Stomach (tissue), 9 donors: Measurements from ENCODE around the gene EFNB1. TPM values are rescaled to one million over a fixed set of nuclear protein-coding genes. Genes with fewer than 3 reads are reported as not detected.

Experiments
- DNase-seq, 2 donors: peaks; one replicate each; pipeline versions ENCODE4 v3.0.0 to v3.0.0-alpha.2; 2013 to 2019
- H3K27ac ChIP-seq, 5 donors: fragments of 200-600 bp in 4 of 5; sonication (generic) in 4 of 5; one replicate each; pipeline ENCODE4 v1.5.1; 2013 to 2019; ENCODE audit warnings: mild to moderate bottlenecking in 1 of 5, moderate library complexity in 1 of 5
- H3K27me3 ChIP-seq, 3 donors: fragments of 200-600 bp; sonication (generic); one replicate each; pipeline ENCODE4 v1.5.1; 2017 to 2019; ENCODE audit warnings: mixed run types in 1 of 3
- H3K36me3 ChIP-seq, 4 donors: fragments of 200-600 bp; sonication (generic); 1 replicate in 3 of 4; 2 replicates in 1 of 4; pipeline ENCODE4 v1.5.1; 2016 to 2019
- H3K4me1 ChIP-seq, 4 donors: fragments of 200-600 bp; sonication (generic); one replicate each; pipeline ENCODE4 v1.5.1; 2016 to 2019
- H3K4me3 ChIP-seq, 4 donors: fragments of 200-600 bp; sonication (generic) in 3 of 4; one replicate each; pipeline ENCODE4 v1.5.1; 2016 to 2019; ENCODE audit warnings: mild to moderate bottlenecking in 1 of 4
- H3K9me3 ChIP-seq, 4 donors: fragments of 200-600 bp; sonication (generic); one replicate each; pipeline ENCODE4 v1.5.1; 2016 to 2019
- CTCF ChIP-seq, 7 experiments: fragments of 450-650 bp in 4 of 7; fragments of 200-600 bp in 3 of 7; sonication (generic) in 3 of 7; IDR thresholded peaks; one replicate each; pipeline ENCODE4 v1.5.1; 2016 to 2019; ENCODE audit warnings: antibody characterized with exemption in 7 of 7, control low read depth in 2 of 7, mild to moderate bottlenecking in 1 of 7
- EP300 ChIP-seq: sonication (generic); formaldehyde crosslinking; IDR thresholded peaks from one replicate; pipeline ENCODE4 v1.6.1; 2017; ENCODE audit warnings: antibody characterized with exemption
- POLR2A ChIP-seq, 4 donors: fragments of 450-650 bp; IDR thresholded peaks; one replicate each; pipeline ENCODE4 v1.6.1; 2016; ENCODE audit warnings: antibody characterized with exemption in 4 of 4, control low read depth in 2 of 4, mild to moderate bottlenecking in 1 of 4, moderate library complexity in 1 of 4
- POLR2AphosphoS5 ChIP-seq, 3 donors: sonication (generic); formaldehyde crosslinking; IDR thresholded peaks; one replicate each; pipeline ENCODE4 v1.6.1; 2016; ENCODE audit warnings: antibody characterized with exemption in 3 of 3
- WGBS, 5 donors: extraction: QIAGEN DNeasy Blood & Tissue Kit in 3 of 5; methylation state at CpG; one replicate each; pipeline versions ENCODE4 v1.1.5 to v1.1.7; 2013 to 2018; 5-methylcytosine and 5-hydroxymethylcytosine counted together
- intact Hi-C: fragments of 100-400 bp; cut with DNase I; formaldehyde crosslinking; loops from one replicate; pipeline ENCODE4 v1.15.1; 2023; ENCODE audit warnings: low total_unique reads
- polyA plus RNA-seq, 3 donors: library from polyadenylated mRNA; stranded (reverse); fragments of 200-250 nt; gene quantifications; one replicate each; pipeline ENCODE4 v1.2.3, GENCODE V29; 2013
- total RNA-seq, 5 donors: library from RNA; depleted of rRNA; stranded (reverse); fragments of >200 nt; gene quantifications; one replicate each; pipeline versions ENCODE4 v1.1.0 to v1.2.3, GENCODE V29; 2014 to 2016
- donor health status: healthy with polysubstance abuse.
- donor health status: Bipolar disorder and iron deficiency.
- donor health status: healthy.

Gene EFNB1
- total and polyA plus RNA-seq, 8 donors, result 5.8 to 160 (median 20.0) TPM

DNA sequence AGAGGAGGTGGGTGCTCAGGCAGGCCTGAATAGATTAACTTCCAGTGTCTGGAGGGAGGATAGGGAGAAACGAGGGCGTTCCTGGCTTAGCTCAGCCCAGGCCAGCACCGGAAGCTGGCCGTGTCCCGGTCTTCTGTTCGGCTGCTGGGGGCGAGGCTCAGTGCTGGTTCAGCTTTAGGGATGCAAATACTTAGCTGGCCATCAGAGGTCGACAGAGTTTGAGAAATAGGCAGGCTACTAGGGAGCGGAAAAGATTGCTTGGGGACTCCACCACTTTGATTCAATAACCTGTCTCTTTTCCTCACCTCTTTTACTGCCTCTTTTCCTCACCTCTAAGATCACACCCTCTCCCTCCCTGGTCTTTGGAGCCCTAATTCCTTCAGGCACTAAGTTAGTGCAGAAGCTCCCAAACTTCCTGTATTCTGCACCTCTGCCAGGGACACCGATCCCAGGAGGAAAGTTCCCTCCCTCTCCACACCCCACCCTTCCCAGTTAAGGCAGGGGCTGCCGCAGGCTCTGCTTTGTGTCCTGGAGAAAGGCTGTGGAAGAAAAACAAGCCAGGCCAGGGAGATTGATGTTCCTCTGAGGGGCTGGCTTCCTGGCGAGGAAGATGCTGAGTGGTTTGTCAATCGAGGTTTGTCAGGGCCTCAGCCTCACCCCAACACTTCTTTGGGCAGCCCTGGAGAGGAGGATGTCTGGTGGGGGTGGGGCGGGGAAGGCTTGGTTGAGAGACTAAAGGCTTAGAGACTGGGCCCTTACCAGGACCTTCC, 6.0 kb upstream of the EFNB1 start:
- WGBS, 5 donors, result 15 to 30% (median 21%) methylated on average over 13 to 14 of the region's 14 CpGs
- no peak overlapping the region for H3K4me3 ChIP-seq
- H3K4me1 ChIP-seq, result peaks cover 0 to 10% (median 3%) of the 10 kb centered on the region in 4 donors
- DNase-seq, result peak in 1 of 2 donors; percentile 83
- no peak for TF ChIP-seq POLR2AphosphoS5 (IDR thresholded peaks at IDR 0.05)
- TF ChIP-seq CTCF (IDR thresholded peaks at IDR 0.05), result peak in 4 of 7 experiments; percentile 31 to 46 (median 42)
- peaks cover 0 to 14% (median 0%) of the 10 kb centered on the region in 3 donors for H3K27me3 ChIP-seq
- no peaks in the 10 kb centered on the region for H3K36me3 ChIP-seq
- H3K9me3 ChIP-seq, result no peaks in the 10 kb centered on the region
- intact Hi-C loops, result loop anchor here (5.0 to 10.0 kb wide), 3 partner anchors 402 to 562 kb away; no protein-coding TSS in a partner anchor
- H3K27ac ChIP-seq, result no peak overlapping the region

- Histone ChIP-seq H3K36me3 (no peaks in the 10 kb centered on the region), H3K4me3 (no peak overlapping the region), H3K9me3 (no peaks in the 10 kb centered on the region), H3K4me1 (peaks cover 0 to 18% (median 9%) of the 10 kb centered on the region in 4 donors), H3K27ac (no peak overlapping the region), H3K27me3 (peaks cover 0 to 14% (median 0%) of the 10 kb centered on the region in 3 donors)
- TF ChIP-seq CTCF (IDR thresholded peaks at IDR 0.05) (no peak), POLR2AphosphoS5 (IDR thresholded peaks at IDR 0.05) (no peak), POLR2A (IDR thresholded peaks at IDR 0.05) (no peak), EP300 (no peak)
- intact Hi-C loops, result loop anchor here (5.0 to 10.0 kb wide), 3 partner anchors 401 to 561 kb away; no protein-coding TSS in a partner anchor
- DNase-seq, result no peak
- 54 to 84% (median 68%) methylated on average over 8 to 10 of the region's 10 CpGs for WGBS, 5 donors
Observed at GRCh38 chrX:68823413-68824151, 5.2 kb upstream of the EFNB1 start.

- intact Hi-C loops, result loop anchor here (5.0 to 10.0 kb wide), 3 partner anchors 401 to 561 kb away; no protein-coding TSS in a partner anchor
- Histone ChIP-seq H3K36me3 (no peaks in the 10 kb centered on the region), H3K4me1 (peaks cover 0 to 18% (median 9%) of the 10 kb centered on the region in 4 donors), H3K9me3 (no peaks in the 10 kb centered on the region), H3K27me3 (peaks cover 0 to 14% (median 0%) of the 10 kb centered on the region in 3 donors), H3K4me3 (no peak overlapping the region), H3K27ac (no peak overlapping the region)
- DNase-seq, result no peak
- TF ChIP-seq POLR2AphosphoS5 (IDR thresholded peaks at IDR 0.05) (no peak), POLR2A (IDR thresholded peaks at IDR 0.05) (no peak), EP300 (no peak), CTCF (IDR thresholded peaks at IDR 0.05) (no peak)
Observed at GRCh38 chrX:68824152-68824433, 4.7 kb upstream of the EFNB1 start.

DNA sequence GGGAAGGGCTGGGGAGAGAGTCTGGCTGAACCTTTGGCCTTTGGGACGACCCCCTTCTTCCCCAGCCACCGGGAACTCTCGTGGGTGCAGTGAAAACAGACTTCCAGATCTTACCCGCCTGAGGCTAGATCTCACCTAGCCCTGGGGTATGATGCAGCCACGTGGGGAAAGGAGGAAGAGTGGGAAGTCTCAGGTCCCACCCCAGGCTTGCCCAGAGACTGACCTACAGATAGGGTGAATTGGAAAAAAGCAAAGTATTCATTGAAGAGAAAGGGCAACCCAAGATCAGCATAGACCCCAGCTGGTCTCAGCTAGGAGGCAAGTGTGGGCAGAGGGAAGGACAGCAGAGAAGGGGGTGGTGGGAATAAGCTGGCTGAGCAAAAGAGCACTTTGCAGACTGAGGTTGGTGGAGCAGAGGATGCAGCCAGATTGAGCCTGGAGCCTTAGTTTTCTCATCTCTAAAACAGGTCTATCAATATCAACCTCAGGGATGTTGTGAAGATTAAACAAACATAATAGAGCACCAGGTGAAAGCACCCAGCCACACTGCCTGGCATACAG, 4.2 kb upstream of the EFNB1 start:
- intact Hi-C loops, result loop anchor here (5.0 to 10.0 kb wide), 4 partner anchors 238 to 560 kb away; no protein-coding TSS in a partner anchor
- H3K27me3 ChIP-seq, result peaks cover 0 to 14% (median 0%) of the 10 kb centered on the region in 3 donors
- WGBS, 5 donors, result 40 to 67% (median 46%) methylated on average over 5 of the region's 5 CpGs; no CpG with 5 or more reads in 1 of the 5 donors
- H3K36me3 ChIP-seq, result no peaks in the 10 kb centered on the region
- DNase-seq, result no peak
- H3K27ac ChIP-seq, result no peak overlapping the region
- no peaks in the 10 kb centered on the region for H3K9me3 ChIP-seq
- peaks cover 0 to 18% (median 9%) of the 10 kb centered on the region in 4 donors for H3K4me1 ChIP-seq
- TF ChIP-seq POLR2A (IDR thresholded peaks at IDR 0.05) (no peak), CTCF (IDR thresholded peaks at IDR 0.05) (no peak), EP300 (no peak), POLR2AphosphoS5 (IDR thresholded peaks at IDR 0.05) (no peak)
- H3K4me3 ChIP-seq, result no peak overlapping the region
